ENCODE data around the gene CNRIP1.

CNRIP1 gene

DNA sequence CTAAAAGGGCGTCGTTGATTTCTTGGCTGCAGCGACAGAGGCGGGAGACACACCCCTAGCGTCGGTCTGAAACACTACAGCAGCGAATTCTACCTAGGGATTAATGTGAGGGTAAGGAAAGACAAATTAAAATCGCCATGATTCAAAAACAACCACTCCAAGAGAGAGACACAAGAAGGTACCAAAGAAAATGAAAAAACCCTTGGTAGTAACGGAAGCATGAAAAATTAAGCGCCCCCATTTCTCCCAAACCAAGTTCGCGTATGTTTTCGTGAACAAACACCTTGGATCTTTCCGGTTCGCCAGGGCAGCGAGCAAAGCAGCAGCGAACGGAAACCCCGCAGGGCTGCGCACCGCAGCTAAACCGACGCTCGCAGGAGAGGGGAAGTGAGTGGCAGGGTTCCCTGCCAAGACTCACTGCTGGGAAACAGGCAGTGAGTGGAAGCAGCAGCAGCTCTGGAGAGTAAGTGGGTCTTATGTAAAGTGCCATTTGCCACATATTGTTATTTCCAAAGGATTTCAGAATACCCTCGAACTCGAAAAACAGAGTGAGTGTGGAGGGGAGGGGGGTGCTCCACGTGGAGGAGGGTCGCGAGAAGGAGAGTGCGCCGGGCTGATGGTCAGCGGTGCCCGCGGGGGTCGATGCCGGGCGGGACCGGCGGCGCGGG, 68.4 kb downstream of the CNRIP1 start:
- DNase-seq (ENCODE audit: low read depth in 2 of 2), result peak; percentile 37 to 56

DNA sequence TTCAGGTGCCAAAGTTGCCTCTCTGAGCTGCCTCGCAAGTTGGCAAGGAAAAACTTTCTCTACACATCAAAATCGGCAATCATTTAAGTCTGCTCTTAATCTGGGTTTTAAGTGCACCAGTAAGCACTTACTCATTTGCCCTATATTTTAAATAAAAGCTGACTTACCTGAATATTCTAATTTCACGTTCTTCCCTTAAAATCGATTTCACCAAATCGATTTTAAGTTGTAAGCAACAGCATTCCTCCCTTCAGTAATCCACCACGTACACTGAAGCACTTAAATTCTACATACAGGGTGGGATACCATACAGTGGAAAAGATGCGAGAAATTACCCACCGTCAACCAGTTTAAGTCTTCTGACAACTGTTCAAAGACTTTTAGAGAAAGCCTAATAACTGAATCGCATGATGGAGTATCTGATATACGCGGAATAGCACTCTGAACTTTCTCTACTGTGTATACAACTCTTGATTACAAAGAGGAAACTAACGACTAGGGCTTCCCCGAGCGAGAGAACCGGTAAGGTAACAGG, 69.0 kb downstream of the CNRIP1 start:
- no peak for DNase-seq (ENCODE audit: low read depth in 2 of 2)

DNA sequence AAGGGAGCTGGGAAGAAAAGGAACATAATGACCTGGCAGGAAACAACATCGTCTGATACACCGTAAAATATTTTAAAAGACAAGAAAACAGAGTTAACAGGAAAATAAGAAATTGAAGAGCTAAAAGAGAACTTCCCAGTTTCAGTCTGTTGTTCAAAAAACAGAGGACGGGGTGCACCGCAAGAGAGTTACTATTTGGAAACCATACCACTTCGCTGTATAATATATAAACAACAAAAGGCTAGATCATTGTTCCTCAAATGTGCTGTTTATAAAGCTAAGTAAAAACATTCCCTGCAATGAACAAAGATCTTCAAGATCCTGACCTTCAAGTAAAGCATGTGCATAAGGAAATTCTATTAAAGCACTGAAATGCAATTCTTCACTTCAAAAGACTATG, 69.6 kb downstream of the CNRIP1 start:
- DNase-seq (ENCODE audit: low read depth in 2 of 2), result no peak

DNA sequence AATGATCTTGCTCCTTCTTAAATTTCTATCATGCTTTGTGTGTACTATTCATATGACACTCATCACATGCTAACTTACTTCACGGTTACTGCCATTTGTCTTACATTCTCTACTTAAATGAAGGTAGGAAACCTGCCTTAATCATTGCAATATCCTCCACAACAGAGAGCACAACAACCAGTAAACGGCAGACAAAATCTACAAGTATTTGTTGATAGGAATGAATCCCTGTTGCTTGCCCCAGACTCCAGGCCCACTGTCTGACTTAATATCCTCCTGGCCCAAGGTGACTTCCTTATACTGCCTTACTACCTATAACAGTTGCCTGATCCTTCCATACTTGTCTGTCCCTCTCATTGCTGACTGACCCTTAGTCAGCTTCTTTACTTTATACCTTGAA, 70.9 kb downstream of the CNRIP1 start:
- no peak for DNase-seq (ENCODE audit: low read depth in 2 of 2)

DNA sequence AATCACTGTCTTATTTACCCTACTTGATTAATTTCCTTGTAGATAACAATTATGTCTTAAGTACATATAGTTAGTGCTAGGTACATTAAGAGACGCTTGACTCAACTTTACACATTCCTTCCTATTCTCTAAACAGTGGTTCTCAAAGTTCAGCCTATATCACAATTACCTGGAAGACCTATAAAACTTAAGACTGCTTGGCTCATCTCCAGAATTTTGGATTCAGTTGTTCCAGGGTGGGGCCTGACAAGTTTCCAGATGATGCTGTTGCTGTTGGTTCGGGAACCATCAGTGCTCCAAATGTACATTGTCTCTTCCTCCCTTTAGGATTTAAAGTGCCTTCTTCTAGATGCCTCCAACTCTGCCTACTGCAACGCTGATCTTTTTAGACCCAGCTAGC, 71.4 kb downstream of the CNRIP1 start:
- no peak for DNase-seq (ENCODE audit: low read depth in 2 of 2)

DNA sequence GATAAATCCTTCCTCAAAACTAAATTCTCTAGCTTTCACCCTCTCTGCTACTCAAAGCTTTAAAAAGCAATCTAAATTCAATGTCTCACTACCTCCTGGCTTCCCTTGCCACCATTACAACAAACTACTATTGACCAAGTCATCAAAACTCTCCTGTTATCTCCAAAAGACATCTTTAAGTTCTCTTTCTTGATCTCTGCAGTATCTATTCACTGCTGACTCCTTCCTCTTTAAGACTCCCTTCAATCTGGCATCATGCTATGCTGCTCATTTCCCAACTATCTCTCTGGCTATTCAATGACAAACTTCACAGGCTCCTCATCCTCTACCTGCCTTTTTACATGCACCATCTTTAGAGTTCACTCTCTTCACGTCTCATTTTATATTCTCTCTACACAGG, 73.4 kb downstream of the CNRIP1 start:
- no peak for DNase-seq (ENCODE audit: low read depth in 2 of 2)

DNA sequence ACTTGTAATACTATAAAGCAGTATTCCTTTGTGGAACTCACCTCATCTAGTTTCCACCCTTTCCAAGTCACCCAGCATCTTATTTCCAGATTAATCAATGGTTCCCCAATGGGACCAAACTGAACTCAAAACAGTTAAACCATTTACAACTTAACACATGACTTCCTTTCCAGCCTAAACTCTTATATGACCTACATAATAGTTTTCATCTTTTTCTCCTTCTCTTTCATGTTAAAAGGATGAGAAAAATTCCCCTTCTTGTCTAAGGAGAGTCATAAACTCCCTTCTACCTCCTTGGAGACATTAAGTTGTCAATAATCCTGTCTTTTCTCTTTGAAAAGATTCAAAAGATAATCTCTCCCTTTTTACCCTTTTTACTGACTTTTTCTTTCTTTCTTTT, 74.1 kb downstream of the CNRIP1 start:
- no peak for DNase-seq (ENCODE audit: low read depth in 2 of 2)

DNA sequence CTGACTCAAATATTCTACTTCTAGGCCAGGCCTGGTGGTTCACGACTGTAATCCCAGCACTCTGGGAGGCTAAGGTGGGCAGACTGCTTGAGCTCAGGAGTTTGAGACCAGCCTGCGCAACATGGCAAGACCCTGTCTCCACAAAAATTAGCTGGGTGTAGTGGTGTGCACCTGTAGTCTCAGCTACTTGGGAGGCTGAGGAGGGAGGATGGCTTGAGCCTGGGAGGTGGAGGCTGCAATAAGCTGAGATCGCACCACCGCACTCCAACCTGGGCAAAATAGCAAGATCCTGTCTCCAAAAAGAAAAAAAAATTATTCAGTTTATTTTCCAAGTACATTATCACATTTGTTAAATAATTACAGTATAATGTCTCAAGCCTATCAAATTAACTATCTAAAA, 74.7 kb downstream of the CNRIP1 start:
- DNase-seq (ENCODE audit: low read depth in 2 of 2), result no peak

DNA sequence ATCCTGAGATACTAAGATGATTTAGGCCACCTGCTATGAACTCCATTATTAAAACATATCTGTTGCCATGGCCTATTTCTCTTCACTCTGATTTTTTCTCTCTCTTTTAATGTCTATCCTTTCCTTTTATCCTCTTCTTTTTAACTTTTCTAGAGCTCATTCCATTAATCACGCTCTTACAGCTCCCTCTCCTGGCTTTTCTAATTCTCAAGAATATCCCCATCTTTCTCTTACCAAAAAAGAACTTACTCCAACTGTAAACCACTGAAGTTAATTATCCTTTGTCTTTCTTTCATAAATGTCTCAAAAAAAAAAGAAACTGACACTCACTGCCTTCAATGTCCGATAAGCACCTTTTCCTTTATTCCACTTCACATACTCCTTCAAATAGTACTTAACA, 75.3 kb downstream of the CNRIP1 start:
- no peak for DNase-seq (ENCODE audit: low read depth in 2 of 2)
